Caco-2 (cell line): ENCODE results near the gene MYH9. TPM values are rescaled to one million over a fixed set of nuclear protein-coding genes. Genes with fewer than 3 reads are reported as not detected.

Experiments used
- BruUV-seq: library from RNA; stranded (reverse); fragments of 400-500 nt; replicated peaks from 2 replicates; lab custom pipeline; 2021; lab: Mats Ljungman, UMichigan
- CTCF ChIA-PET: fragments of 300-600 bp; sonication (Branson Sonifier 250); formaldehyde crosslinking; loops from one replicate; lab custom pipeline; 2022; ENCODE audit warnings: antibody characterized with exemption; lab: Charles Lee
- POLR2A ChIA-PET: fragments of 300-600 bp; sonication (Branson Sonifier 250); formaldehyde crosslinking; loops from one replicate; lab custom pipeline; 2022; ENCODE audit warnings: antibody characterized with exemption; lab: Charles Lee
- DNase-seq, 2 experiments: peaks; one replicate each; pipeline versions ENCODE4 v3.0.0 to v3.0.0-alpha.2; 2020 to 2022
- H3K27me3 ChIP-seq: replicated peaks from 2 replicates; pipeline ENCODE4 v1.6.0; 2011; ENCODE audit warnings: low read length; ENCODE audit not compliant: control insufficient read depth, insufficient read depth
- H3K36me3 ChIP-seq: 2 replicates; pipeline ENCODE4 v1.5.1; 2011; ENCODE audit warnings: low read length; ENCODE audit not compliant: control insufficient read depth, insufficient read depth
- H3K4me1 ChIP-seq: fragments of 250-450 bp; sonication (Bioruptor Pico); 2 replicates; pipeline ENCODE4 v1.5.1; 2020; ENCODE audit warnings: mild to moderate bottlenecking
- H3K4me3 ChIP-seq: 2 replicates; pipeline ENCODE4 v1.5.1; 2011; ENCODE audit warnings: low read depth, mild to moderate bottlenecking, control low read depth, low read length
- H3K9me3 ChIP-seq: fragments of 250-450 bp; sonication (Bioruptor Pico); 2 replicates; pipeline ENCODE4 v1.5.1; 2020; ENCODE audit warnings: mild to moderate bottlenecking, moderate library complexity
- H3K27ac Mint-ChIP-seq: one replicate; pipeline ENCODE4 v1.8.0; 2022; ENCODE audit warnings: mixed read lengths; ENCODE audit not compliant: unreplicated experiment
- H3K27me3 Mint-ChIP-seq: one replicate; pipeline ENCODE4 v1.8.0; 2022; ENCODE audit warnings: mixed read lengths; ENCODE audit not compliant: insufficient read depth, unreplicated experiment
- H3K36me3 Mint-ChIP-seq: one replicate; pipeline ENCODE4 v1.8.0; 2022; ENCODE audit warnings: mild to moderate bottlenecking, mixed read lengths; ENCODE audit not compliant: insufficient read depth, unreplicated experiment
- H3K4me1 Mint-ChIP-seq: one replicate; pipeline ENCODE4 v1.8.0; 2022; ENCODE audit warnings: low read depth, mixed read lengths; ENCODE audit not compliant: unreplicated experiment
- H3K4me3 Mint-ChIP-seq: one replicate; pipeline ENCODE4 v1.8.0; 2022; ENCODE audit warnings: mild to moderate bottlenecking, moderate library complexity, mixed read lengths; ENCODE audit not compliant: unreplicated experiment
- H3K9me3 Mint-ChIP-seq: one replicate; pipeline ENCODE4 v1.8.0; 2022; ENCODE audit warnings: mixed read lengths; ENCODE audit not compliant: unreplicated experiment
- CTCF ChIP-seq, 2 experiments: fragments of 200-600 bp in 1 of 2; IDR thresholded peaks; 1 replicate in 1 of 2; 2 replicates in 1 of 2; pipeline versions ENCODE4 v1.5.1 to v1.8.0; 2011 to 2022; ENCODE audit warnings: antibody characterized with exemption in 1 of 2, control low read depth in 1 of 2, inconsistent platforms in 1 of 2, low read depth in 1 of 2, low read length in 1 of 2, mild to moderate bottlenecking in 1 of 2, moderate library complexity in 1 of 2; ENCODE audit not compliant: insufficient read depth in 1 of 2, severe bottlenecking in 1 of 2, unreplicated experiment in 1 of 2
- intact Hi-C: fragments of 100-400 bp; cut with micrococcal nuclease; formaldehyde crosslinking; loops from one replicate; pipeline ENCODE4 v1.10.0; 2022; ENCODE audit not compliant: unreplicated experiment
- total RNA-seq: library from RNA; stranded (reverse); gene quantifications from 2 replicates; pipeline ENCODE4 v1.2.3, GENCODE V29; 2022

MYH9 gene
- total RNA-seq, 1 experiment from 2014 or later: 513 TPM

GRCh38 chr22:36297568-36297967, 90.2 kb downstream of the MYH9 start:
- Mint-ChIP-seq H3K27me3 (no peaks in the 10 kb centered on the region), H3K27ac (peak overlapping the region; percentile 63), H3K36me3 (peaks cover 100% of the 10 kb centered on the region), H3K4me1 (no peaks in the 10 kb centered on the region), H3K9me3 (no peaks in the 10 kb centered on the region), H3K4me3 (no peak overlapping the region)
- no TSS peak for BruUV-seq
- Histone ChIP-seq H3K27me3 (no peaks in the 10 kb centered on the region), H3K36me3 (peaks cover 22% of the 10 kb centered on the region), H3K4me3 (no peak overlapping the region), H3K4me1 (no peaks in the 10 kb centered on the region), H3K9me3 (no peaks in the 10 kb centered on the region)
- intact Hi-C loops: no loop called here
- ChIA-PET POLR2A (no interaction called here), CTCF (interaction anchor here (1.3 kb wide), 1 partner anchor 11 kb away, joined by 4 read pairs; no protein-coding TSS in a partner anchor)
- no peak for TF ChIP-seq CTCF (IDR thresholded peaks at IDR 0.05; ENCODE audit: insufficient read depth in 1 of 2, low read depth in 1 of 2, low read length in 1 of 2, severe bottlenecking in 1 of 2, unreplicated experiment in 1 of 2)
- DNase-seq: no peak

- Mint-ChIP-seq H3K27me3 (no peaks in the 10 kb centered on the region), H3K4me1 (no peaks in the 10 kb centered on the region), H3K4me3 (no peak overlapping the region), H3K27ac (peak overlapping the region; percentile 63), H3K36me3 (peaks cover 100% of the 10 kb centered on the region), H3K9me3 (no peaks in the 10 kb centered on the region)
- H3K9me3 ChIP-seq: no peaks in the 10 kb centered on the region
- no peaks in the 10 kb centered on the region for H3K27me3 ChIP-seq
- no peak for TF ChIP-seq CTCF (IDR thresholded peaks at IDR 0.05; ENCODE audit: insufficient read depth in 1 of 2, low read depth in 1 of 2, low read length in 1 of 2, severe bottlenecking in 1 of 2, unreplicated experiment in 1 of 2)
- POLR2A ChIA-PET: no interaction called here
- no peak overlapping the region for H3K4me3 ChIP-seq
- BruUV-seq: no TSS peak
- CTCF ChIA-PET: no interaction called here
- no peaks in the 10 kb centered on the region for H3K4me1 ChIP-seq
- intact Hi-C loops: no loop called here
- peaks cover 22% of the 10 kb centered on the region for H3K36me3 ChIP-seq
- DNase-seq: no peak
Measured at GRCh38 chr22:36296690-36297089, 91.1 kb downstream of the MYH9 start.

- Histone ChIP-seq H3K4me1 (no peaks in the 10 kb centered on the region), H3K27me3 (no peaks in the 10 kb centered on the region), H3K36me3 (peaks cover 15% of the 10 kb centered on the region), H3K4me3 (no peak overlapping the region), H3K9me3 (no peaks in the 10 kb centered on the region)
- Mint-ChIP-seq H3K27ac (no peak overlapping the region), H3K9me3 (no peaks in the 10 kb centered on the region), H3K4me1 (no peaks in the 10 kb centered on the region), H3K36me3 (peaks cover 97% of the 10 kb centered on the region), H3K4me3 (no peak overlapping the region), H3K27me3 (no peaks in the 10 kb centered on the region)
- BruUV-seq: no TSS peak
- ChIA-PET POLR2A (no interaction called here), CTCF (no interaction called here)
- no peak for TF ChIP-seq CTCF (IDR thresholded peaks at IDR 0.05; ENCODE audit: insufficient read depth in 1 of 2, low read depth in 1 of 2, low read length in 1 of 2, severe bottlenecking in 1 of 2, unreplicated experiment in 1 of 2)
- DNase-seq: no peak
- intact Hi-C loops: no loop called here
Measured at GRCh38 chr22:36295247-36295646, 92.5 kb downstream of the MYH9 start.
